Fibroblast of lung (primary cell): ENCODE data around the gene KCNH2. TPM values are rescaled to one million over a fixed set of nuclear protein-coding genes. Genes with fewer than 3 reads are reported as not detected.

Experiments used
- DNase-seq, 2 donors: peaks; one replicate each; pipeline versions ENCODE4 v3.0.0 to v3.0.0-alpha.2; 2010; ENCODE audit warnings: low read depth in 2 of 2
- H2AFZ ChIP-seq: 2 replicates; pipeline ENCODE4 v1.5.1; 2012; ENCODE audit warnings: low read length, control low read depth, inconsistent platforms
- H3K27ac ChIP-seq: 2 replicates; pipeline ENCODE4 v1.5.1; 2011; ENCODE audit warnings: low read length, control low read depth; ENCODE audit not compliant: insufficient read depth
- H3K27me3 ChIP-seq: 2 replicates; pipeline ENCODE4 v1.5.1; 2011; ENCODE audit warnings: mild to moderate bottlenecking, low read length; ENCODE audit not compliant: control insufficient read depth, insufficient read depth
- H3K36me3 ChIP-seq: 2 replicates; pipeline ENCODE4 v1.5.1; 2011; ENCODE audit warnings: low read length; ENCODE audit not compliant: control insufficient read depth, insufficient read depth
- H3K4me1 ChIP-seq: 2 replicates; pipeline ENCODE4 v1.5.1; 2011; ENCODE audit warnings: low read length; ENCODE audit not compliant: control insufficient read depth, insufficient read depth; ENCODE audit errors: extremely low read depth
- H3K4me2 ChIP-seq: 2 replicates; pipeline ENCODE4 v1.5.1; 2011; ENCODE audit warnings: low read length, control low read depth; ENCODE audit not compliant: insufficient read depth; ENCODE audit errors: extremely low read depth
- H3K4me3 ChIP-seq, 4 experiments: fragments of 200-600 bp in 1 of 4; sonication (generic) in 1 of 4; replicated peaks in 1 of 4; 2 replicates each; pipeline ENCODE4 v1.5.1; 2011 to 2016; ENCODE audit warnings: low read length in 4 of 4, low read depth in 3 of 4, mild to moderate bottlenecking in 3 of 4, control low read depth in 2 of 4, inconsistent platforms in 1 of 4, mixed read lengths in 1 of 4; ENCODE audit not compliant: insufficient read depth in 1 of 4; ENCODE audit errors: control extremely low read depth in 1 of 4
- H3K79me2 ChIP-seq: 2 replicates; pipeline ENCODE4 v1.5.1; 2012; ENCODE audit warnings: mild to moderate bottlenecking, low read length, inconsistent platforms; ENCODE audit not compliant: control insufficient read depth, insufficient read depth
- H3K9ac ChIP-seq: 2 replicates; pipeline ENCODE4 v1.5.1; 2011; ENCODE audit warnings: mild to moderate bottlenecking, low read length, control low read depth; ENCODE audit not compliant: insufficient read depth
- H3K9me3 ChIP-seq: 2 replicates; pipeline ENCODE4 v1.5.1; 2012; ENCODE audit warnings: low read depth, low read length; ENCODE audit not compliant: control insufficient read depth, insufficient read depth
- H4K20me1 ChIP-seq: 2 replicates; pipeline ENCODE4 v1.5.1; 2011; ENCODE audit warnings: low read length; ENCODE audit not compliant: control insufficient read depth, insufficient read depth; ENCODE audit errors: extremely low read depth
- EZH2 ChIP-seq: IDR thresholded peaks from 2 replicates; pipeline ENCODE4 v1.5.1; 2012; ENCODE audit warnings: low read length, control low read depth, mild to moderate bottlenecking; ENCODE audit errors: missing control alignments
- polyA plus RNA-seq, 2 donors: library from polyadenylated mRNA; depleted of rRNA in 1 of 2; stranded (reverse) in 1 of 2; unstranded in 1 of 2; fragments of >200 nt; gene quantifications; 2 replicates each; pipeline ENCODE4 v1.2.1, GENCODE V29; 2011 to 2012; ENCODE audit warnings: missing spikeins in 1 of 2
- total RNA-seq: library from RNA; depleted of rRNA; stranded (reverse); fragments of >200 nt; gene quantifications from 2 replicates; pipeline ENCODE4 v1.2.1, GENCODE V29; 2014
- TF ChIP-seq, protein P1 (sequence below), 2 donors: IDR thresholded peaks in 1 of 2; conservative IDR thresholded peaks in 1 of 2; 1 replicate in 1 of 2; 2 replicates in 1 of 2; pipeline ENCODE4 v1.5.1; 2011 to 2012; ENCODE audit warnings: low read length in 2 of 2, control low read depth in 1 of 2, inconsistent platforms in 1 of 2, low read depth in 1 of 2, mild to moderate bottlenecking in 1 of 2

The KCNH2 gene
- total and polyA plus RNA-seq, 2 donors (not counting 1 experiment from before 2014, with no cell fraction given) = 0.15 to 6.1 TPM

DNA sequence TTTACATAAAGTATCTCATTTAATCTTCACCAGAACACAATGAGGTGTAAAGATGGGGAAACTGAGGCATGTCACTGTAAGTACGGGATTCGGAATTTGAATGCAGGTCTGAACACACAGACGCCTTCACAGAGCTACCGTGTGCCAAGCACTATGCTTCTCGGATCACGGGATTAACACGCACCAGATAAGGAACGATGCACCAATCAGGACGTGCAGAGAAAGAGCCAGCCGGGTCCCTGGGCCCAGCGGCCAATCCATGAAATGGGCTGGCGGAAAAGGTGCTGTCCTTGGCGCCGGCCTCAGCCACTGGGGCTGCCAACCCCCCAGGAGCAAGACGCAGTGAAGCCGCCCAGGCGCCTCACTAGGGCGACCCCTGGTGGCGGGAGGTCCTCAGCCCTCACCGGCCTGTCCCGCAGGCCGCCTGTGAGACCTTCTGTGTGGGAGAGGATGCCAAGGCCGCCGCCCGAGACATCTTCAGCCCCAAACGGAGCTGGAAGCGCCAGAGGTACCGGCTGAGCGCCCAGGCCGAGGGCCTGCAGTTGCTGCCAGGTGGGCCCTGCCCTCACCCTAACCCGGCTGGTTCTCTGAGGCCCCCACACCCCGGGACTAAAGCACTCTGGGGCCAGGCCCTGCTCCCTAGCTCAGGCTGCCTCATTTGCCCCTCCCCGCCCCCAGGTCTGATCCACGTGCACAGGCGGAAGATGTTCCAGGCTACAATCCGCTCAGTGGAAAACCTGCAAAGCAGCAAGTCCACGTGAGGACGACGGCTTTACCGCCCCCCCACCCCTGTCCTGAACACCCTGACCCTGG is 30.6 kb upstream of the KCNH2 start:
- Histone ChIP-seq H3K27ac (no peak overlapping the region), H3K4me1 (no peaks in the 10 kb centered on the region), H4K20me1 (no peaks in the 10 kb centered on the region), H3K79me2 (no peaks in the 10 kb centered on the region), H3K9ac (no peak overlapping the region), H3K9me3 (no peaks in the 10 kb centered on the region), H2AFZ (no peak overlapping the region), H3K36me3 (no peaks in the 10 kb centered on the region), H3K27me3 (peaks cover 8% of the 10 kb centered on the region), H3K4me3 (peak overlapping the region in 1 of 4 experiments; percentile 38), H3K4me2 (no peak overlapping the region)
- DNase-seq = peak; percentile 25 to 39
- no peak for TF ChIP-seq EZH2
- TF ChIP-seq, protein P1, sequence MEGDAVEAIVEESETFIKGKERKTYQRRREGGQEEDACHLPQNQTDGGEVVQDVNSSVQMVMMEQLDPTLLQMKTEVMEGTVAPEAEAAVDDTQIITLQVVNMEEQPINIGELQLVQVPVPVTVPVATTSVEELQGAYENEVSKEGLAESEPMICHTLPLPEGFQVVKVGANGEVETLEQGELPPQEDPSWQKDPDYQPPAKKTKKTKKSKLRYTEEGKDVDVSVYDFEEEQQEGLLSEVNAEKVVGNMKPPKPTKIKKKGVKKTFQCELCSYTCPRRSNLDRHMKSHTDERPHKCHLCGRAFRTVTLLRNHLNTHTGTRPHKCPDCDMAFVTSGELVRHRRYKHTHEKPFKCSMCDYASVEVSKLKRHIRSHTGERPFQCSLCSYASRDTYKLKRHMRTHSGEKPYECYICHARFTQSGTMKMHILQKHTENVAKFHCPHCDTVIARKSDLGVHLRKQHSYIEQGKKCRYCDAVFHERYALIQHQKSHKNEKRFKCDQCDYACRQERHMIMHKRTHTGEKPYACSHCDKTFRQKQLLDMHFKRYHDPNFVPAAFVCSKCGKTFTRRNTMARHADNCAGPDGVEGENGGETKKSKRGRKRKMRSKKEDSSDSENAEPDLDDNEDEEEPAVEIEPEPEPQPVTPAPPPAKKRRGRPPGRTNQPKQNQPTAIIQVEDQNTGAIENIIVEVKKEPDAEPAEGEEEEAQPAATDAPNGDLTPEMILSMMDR (conservative IDR thresholded peaks at IDR 0.05 in 1 of 2, IDR thresholded peaks at IDR 0.05 in 1 of 2; ENCODE audit: low read depth in 1 of 2, low read length in 2 of 2) = peak; percentile 30 to 58

DNA sequence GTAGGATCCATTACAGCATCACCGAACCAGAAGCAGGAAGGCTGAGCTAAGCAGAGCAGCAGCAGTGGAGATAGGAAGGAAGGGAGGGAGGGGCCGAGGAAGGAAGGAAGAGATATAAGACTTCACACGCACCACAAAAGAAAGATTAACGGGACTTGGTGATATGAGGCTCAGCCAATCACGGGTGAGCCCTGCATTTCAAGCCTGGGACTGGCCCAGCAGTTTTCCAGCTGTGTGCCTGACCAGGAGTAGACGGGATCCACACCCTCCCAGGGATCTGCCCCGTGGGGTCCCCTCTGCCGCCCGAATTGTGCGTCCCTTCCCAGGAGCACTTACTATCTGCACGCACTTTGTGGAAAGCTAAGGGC is 30.0 kb upstream of the KCNH2 start:
- no peak overlapping the region for H3K4me2 ChIP-seq
- DNase-seq = no peak

DNA sequence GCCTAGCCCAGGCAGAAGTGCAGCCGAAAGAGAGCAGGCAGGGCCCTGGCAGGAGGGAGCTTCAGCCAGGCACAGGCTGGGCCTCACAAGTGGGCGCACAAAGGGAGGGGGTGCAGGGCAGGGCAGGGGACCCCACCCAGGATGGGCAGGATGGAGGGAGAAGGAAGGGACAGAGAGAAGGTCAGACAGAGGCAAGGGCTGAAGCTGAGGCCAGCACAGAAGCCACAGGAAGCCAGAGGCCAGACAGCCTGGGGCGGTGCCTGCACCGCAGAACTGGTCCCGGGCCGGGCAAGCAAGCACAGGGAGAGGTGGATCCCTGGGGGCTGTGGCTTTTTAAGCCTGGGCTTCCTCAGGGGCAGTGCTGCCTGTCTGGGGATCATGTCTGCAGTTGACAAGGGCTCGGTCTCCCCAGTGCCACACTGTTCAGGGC is 29.4 kb upstream of the KCNH2 start:
- H4K20me1 ChIP-seq = no peaks in the 10 kb centered on the region
- no peak overlapping the region for H3K4me2 ChIP-seq
- H3K4me1 ChIP-seq = no peaks in the 10 kb centered on the region
- H3K9ac ChIP-seq = no peak overlapping the region
- no peak overlapping the region for H3K27ac ChIP-seq
- TF ChIP-seq EZH2 = no peak
- TF ChIP-seq, protein P1 (conservative IDR thresholded peaks at IDR 0.05 in 1 of 2, IDR thresholded peaks at IDR 0.05 in 1 of 2; ENCODE audit: low read depth in 1 of 2, low read length in 2 of 2) = no peak
- no peaks in the 10 kb centered on the region for H3K9me3 ChIP-seq
- no peak overlapping the region for H2AFZ ChIP-seq
- H3K36me3 ChIP-seq = no peaks in the 10 kb centered on the region
- H3K27me3 ChIP-seq = peaks cover 3% of the 10 kb centered on the region
- no peak for DNase-seq
- H3K79me2 ChIP-seq = no peaks in the 10 kb centered on the region
- H3K4me3 ChIP-seq = no peak overlapping the region

More for the DNA sequence above, 30.0 kb upstream of the KCNH2 start:
- Histone ChIP-seq H3K36me3 (no peaks in the 10 kb centered on the region), H3K4me3 (no peak overlapping the region), H3K79me2 (no peaks in the 10 kb centered on the region), H3K27me3 (peaks cover 7% of the 10 kb centered on the region), H3K9me3 (no peaks in the 10 kb centered on the region), H3K27ac (no peak overlapping the region), H4K20me1 (no peaks in the 10 kb centered on the region), H3K9ac (no peak overlapping the region), H3K4me1 (no peaks in the 10 kb centered on the region), H2AFZ (no peak overlapping the region)
- TF ChIP-seq, protein P1 (conservative IDR thresholded peaks at IDR 0.05 in 1 of 2, IDR thresholded peaks at IDR 0.05 in 1 of 2; ENCODE audit: low read depth in 1 of 2, low read length in 2 of 2) = no peak
- TF ChIP-seq EZH2 = no peak
